Natural killer cell (primary cell): ENCODE measurements around the gene C12orf50. TPM values are rescaled to one million over a fixed set of nuclear protein-coding genes. Genes with fewer than 3 reads are reported as not detected.

Experiments
- ATAC-seq, 3 donors: fragments of 150-1000 bp in 2 of 3; fragments of 200-7000 bp in 1 of 3; cut with Tn5 transposase; 1 replicate in 1 of 3; 2 replicates in 2 of 3; pipeline ENCODE4 v1.10.0; 2021; ENCODE audit warnings: mild to moderate bottlenecking in 2 of 3, moderate library complexity in 2 of 3
- DNase-seq, 2 donors: peaks; one replicate each; pipeline versions ENCODE4 v3.0.0 to v3.0.0-alpha.2; 2013 to 2021; ENCODE audit warnings: mixed read lengths in 1 of 2
- H3K27ac ChIP-seq: one replicate; pipeline ENCODE4 v1.5.1; 2013; ENCODE audit warnings: mild to moderate bottlenecking, low read length
- H3K27me3 ChIP-seq: one replicate; pipeline ENCODE4 v1.6.1; 2013; ENCODE audit warnings: low read length; ENCODE audit not compliant: control insufficient read depth, insufficient read depth
- H3K36me3 ChIP-seq: one replicate; pipeline ENCODE4 v1.6.1; 2013; ENCODE audit warnings: low read length; ENCODE audit not compliant: control insufficient read depth, insufficient read depth
- H3K4me1 ChIP-seq: one replicate; pipeline ENCODE4 v1.6.1; 2013; ENCODE audit warnings: low read length; ENCODE audit not compliant: control insufficient read depth, insufficient read depth
- H3K4me3 ChIP-seq: one replicate; pipeline ENCODE4 v1.5.1; 2013; ENCODE audit warnings: low read length
- H3K9me3 ChIP-seq: one replicate; pipeline ENCODE4 v1.6.1; 2013; ENCODE audit warnings: low read length; ENCODE audit not compliant: control insufficient read depth, insufficient read depth
- H3K27ac Mint-ChIP-seq, 2 donors: one replicate each; pipeline ENCODE4 v1.8.0; 2022; ENCODE audit warnings: mild to moderate bottlenecking in 2 of 2, mixed read lengths in 2 of 2, moderate library complexity in 1 of 2
- H3K27me3 Mint-ChIP-seq, 2 donors: one replicate each; pipeline ENCODE4 v1.8.0; 2022; ENCODE audit warnings: low read depth in 2 of 2, mixed read lengths in 2 of 2
- H3K36me3 Mint-ChIP-seq: one replicate; pipeline ENCODE4 v1.8.0; 2022; ENCODE audit warnings: mixed read lengths
- H3K4me1 Mint-ChIP-seq, 2 donors: one replicate each; pipeline ENCODE4 v1.8.0; 2022; ENCODE audit warnings: mixed read lengths in 2 of 2
- H3K4me3 Mint-ChIP-seq: one replicate; pipeline ENCODE4 v1.8.0; 2022; ENCODE audit warnings: mild to moderate bottlenecking, moderate library complexity, mixed read lengths
- H3K9me3 Mint-ChIP-seq, 2 donors: one replicate each; pipeline ENCODE4 v1.8.0; 2022; ENCODE audit warnings: mixed read lengths in 2 of 2
- CTCF ChIP-seq: fragments of 200-600 bp; IDR thresholded peaks from one replicate; pipeline ENCODE4 v1.8.0; 2022; ENCODE audit warnings: antibody characterized with exemption
- WGBS: methylation state at CpG from one replicate; pipeline ENCODE4 v1.1.7; 2013; ENCODE audit warnings: missing lambda C conversion rate; ENCODE audit not compliant: insufficient coverage; 5-methylcytosine and 5-hydroxymethylcytosine counted together
- intact Hi-C: fragments of 100-400 bp; cut with micrococcal nuclease; formaldehyde crosslinking; loops from one replicate; pipeline ENCODE4 v1.14.2; 2022
- total RNA-seq, 4 donors: library from RNA; stranded (reverse); fragments of 120-200 nt in 1 of 4; gene quantifications; one replicate each; pipeline versions ENCODE4 v1.2.3 to v1.2.4, GENCODE V29; 2013 to 2022

Gene C12orf50, protein sequence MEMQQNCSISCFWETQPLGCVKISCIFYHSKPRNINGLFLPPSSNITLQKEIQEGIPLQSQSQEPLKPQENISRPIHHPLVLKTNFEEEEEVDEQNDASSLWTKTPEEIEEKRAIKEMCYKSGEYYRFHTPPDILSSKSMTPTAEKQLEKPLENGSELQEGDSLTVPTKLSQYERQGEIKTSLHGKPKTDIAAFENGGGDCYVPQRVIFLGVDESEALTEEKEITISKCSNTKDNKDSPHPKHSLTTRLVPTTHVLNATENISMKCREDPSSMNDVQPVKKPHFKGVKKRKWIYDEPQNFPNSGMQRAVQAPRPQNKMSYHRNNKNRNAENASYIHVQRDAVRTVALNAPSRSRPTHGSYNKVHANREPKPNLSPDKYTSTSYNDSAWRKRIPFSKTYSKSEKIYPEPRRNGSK
- total RNA-seq, result under 1 TPM in 1 of 3 donors, not detected in 2; 0.18 TPM
- total RNA-seq (2013), result 0.09 TPM

- Histone ChIP-seq H3K27me3 (peaks cover 3% of the 10 kb centered on the region), H3K27ac (no peak within 1 kb of the TSS), H3K9me3 (no peaks in the 10 kb centered on the region), H3K4me3 (no peak within 1 kb of the TSS), H3K4me1 (no peaks in the 10 kb centered on the region), H3K36me3 (no peaks in the 10 kb centered on the region)
- TF ChIP-seq CTCF, result no peak
- DNase-seq, result no peak
- no peak within 1 kb of the TSS for H3K4me3 Mint-ChIP-seq
- intact Hi-C loops, result no loop called here
- H3K27me3 Mint-ChIP-seq, result peaks cover 5 to 13% of the 10 kb centered on the region in 2 donors
- H3K4me1 Mint-ChIP-seq, result no peaks in the 10 kb centered on the region
- H3K27ac Mint-ChIP-seq, result no peak within 1 kb of the TSS
- ATAC-seq, result no peak
- H3K9me3 Mint-ChIP-seq, result no peaks in the 10 kb centered on the region
- WGBS, result 87% methylated on average over 2 of the region's 3 CpGs
- H3K36me3 Mint-ChIP-seq, result no peaks in the 10 kb centered on the region
These were observed at the start of gene C12orf50 for GRCh38 chr12:88029093-88029665. TSS of gene C12orf50 (minus strand) at chr12:88029401. CDS start at chr12:88026962, 2,439 bp downstream.

- no peaks in the 10 kb centered on the region for H3K4me1 ChIP-seq
- H3K4me3 Mint-ChIP-seq, result no peak overlapping the region
- H3K27ac ChIP-seq, result no peak overlapping the region
- H3K9me3 ChIP-seq, result no peaks in the 10 kb centered on the region
- peaks cover 4 to 12% of the 10 kb centered on the region in 2 donors for H3K4me1 Mint-ChIP-seq
- 96% methylated on average over 9 of the region's 9 CpGs for WGBS
- DNase-seq (no peak), ATAC-seq (no peak)
- H3K36me3 Mint-ChIP-seq, result peaks cover 28% of the 10 kb centered on the region
- no peak overlapping the region for H3K4me3 ChIP-seq
- no peak for TF ChIP-seq CTCF
- H3K9me3 Mint-ChIP-seq, result no peaks in the 10 kb centered on the region
- H3K27ac Mint-ChIP-seq, result no peak overlapping the region
- H3K27me3 ChIP-seq, result no peaks in the 10 kb centered on the region
- H3K27me3 Mint-ChIP-seq, result no peaks in the 10 kb centered on the region
- intact Hi-C loops, result no loop called here
- peaks cover 16% of the 10 kb centered on the region for H3K36me3 ChIP-seq
These were observed 38.1 kb upstream of the C12orf50 start for GRCh38 chr12:88067301-88067700.

DNA sequence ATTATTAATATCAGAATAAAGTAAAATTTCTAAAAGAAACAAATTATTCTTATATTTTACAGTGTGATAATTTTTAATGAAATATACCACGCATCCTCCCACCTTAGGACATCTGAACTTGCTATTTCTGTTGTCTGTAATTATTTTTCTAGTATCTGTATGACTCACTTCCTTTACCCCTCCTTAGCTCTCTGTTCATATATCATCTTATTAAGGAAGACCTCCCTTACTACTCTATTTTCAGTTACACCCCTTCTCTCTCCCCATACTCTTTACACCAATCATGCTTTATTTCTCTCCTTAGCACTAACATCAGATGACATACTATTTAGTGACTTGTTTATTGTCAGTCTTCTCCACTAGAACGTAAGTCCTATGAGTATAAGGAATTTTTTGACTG, 34.2 kb upstream of the C12orf50 start:
- peaks cover 4 to 13% of the 10 kb centered on the region in 2 donors for H3K4me1 Mint-ChIP-seq
- H3K9me3 Mint-ChIP-seq, result no peaks in the 10 kb centered on the region

More for the DNA sequence above, 34.2 kb upstream of the C12orf50 start:
- no peaks in the 10 kb centered on the region for H3K9me3 ChIP-seq
- no peaks in the 10 kb centered on the region for H3K27me3 Mint-ChIP-seq
- DNase-seq (no peak), ATAC-seq (peak in 1 of 3 donors; percentile 29)
- H3K4me3 Mint-ChIP-seq, result no peak overlapping the region
- no peaks in the 10 kb centered on the region for H3K4me1 ChIP-seq
- no peak for TF ChIP-seq CTCF
- H3K36me3 ChIP-seq, result peaks cover 30% of the 10 kb centered on the region
- peak overlapping the region in 1 of 2 donors; percentile 3 for H3K27ac Mint-ChIP-seq
- no CpG with 5 or more reads among the region's 2 CpGs for WGBS
- peaks cover 12% of the 10 kb centered on the region for H3K36me3 Mint-ChIP-seq
- H3K4me3 ChIP-seq, result no peak overlapping the region
- H3K27me3 ChIP-seq, result no peaks in the 10 kb centered on the region
- intact Hi-C loops, result no loop called here
- no peak overlapping the region for H3K27ac ChIP-seq
